DND-41 (cell line): Measurements from ENCODE around the gene PSME3IP1.

ENCODE experiments used
- EZH2 ChIP-seq: IDR thresholded peaks from 3 replicates; pipeline ENCODE4 v1.6.1; 2012; ENCODE audit warnings: borderline replicate concordance, low read depth, mild to moderate bottlenecking, moderate library complexity, low read length, inconsistent platforms; ENCODE audit not compliant: severe bottlenecking
- TF ChIP-seq, protein P1 (sequence below): IDR thresholded peaks from 2 replicates; pipeline ENCODE4 v1.5.1; 2012; ENCODE audit warnings: borderline replicate concordance, low read length, moderate library complexity, mild to moderate bottlenecking; ENCODE audit not compliant: poor library complexity, severe bottlenecking; ENCODE audit errors: extremely low read depth

DNA sequence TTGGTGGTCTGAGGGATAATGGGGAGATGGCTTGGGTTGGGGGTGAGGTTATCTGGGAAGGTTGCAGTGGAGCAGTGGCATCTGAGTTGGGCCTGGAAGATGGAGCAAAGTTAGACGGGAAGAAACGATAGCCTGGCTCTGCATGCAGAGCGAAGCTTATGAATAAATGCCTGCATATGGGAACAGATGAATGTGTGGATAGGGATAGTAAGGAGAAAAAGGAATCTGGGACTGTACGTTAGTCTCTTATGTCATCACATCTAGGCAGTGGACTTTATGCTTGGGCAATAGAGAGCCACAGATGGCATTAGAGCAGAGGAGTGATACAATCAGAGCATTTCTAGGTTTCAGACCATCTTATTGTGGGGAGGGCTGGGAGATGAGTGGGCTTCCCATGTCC, 60.5 kb downstream of the PSME3IP1 start:
- TF ChIP-seq, protein P1, sequence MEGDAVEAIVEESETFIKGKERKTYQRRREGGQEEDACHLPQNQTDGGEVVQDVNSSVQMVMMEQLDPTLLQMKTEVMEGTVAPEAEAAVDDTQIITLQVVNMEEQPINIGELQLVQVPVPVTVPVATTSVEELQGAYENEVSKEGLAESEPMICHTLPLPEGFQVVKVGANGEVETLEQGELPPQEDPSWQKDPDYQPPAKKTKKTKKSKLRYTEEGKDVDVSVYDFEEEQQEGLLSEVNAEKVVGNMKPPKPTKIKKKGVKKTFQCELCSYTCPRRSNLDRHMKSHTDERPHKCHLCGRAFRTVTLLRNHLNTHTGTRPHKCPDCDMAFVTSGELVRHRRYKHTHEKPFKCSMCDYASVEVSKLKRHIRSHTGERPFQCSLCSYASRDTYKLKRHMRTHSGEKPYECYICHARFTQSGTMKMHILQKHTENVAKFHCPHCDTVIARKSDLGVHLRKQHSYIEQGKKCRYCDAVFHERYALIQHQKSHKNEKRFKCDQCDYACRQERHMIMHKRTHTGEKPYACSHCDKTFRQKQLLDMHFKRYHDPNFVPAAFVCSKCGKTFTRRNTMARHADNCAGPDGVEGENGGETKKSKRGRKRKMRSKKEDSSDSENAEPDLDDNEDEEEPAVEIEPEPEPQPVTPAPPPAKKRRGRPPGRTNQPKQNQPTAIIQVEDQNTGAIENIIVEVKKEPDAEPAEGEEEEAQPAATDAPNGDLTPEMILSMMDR: no peak
- no peak for TF ChIP-seq EZH2
